DND-41 (cell line): ENCODE results near the gene PTGS1.

Source experiments
- ATAC-seq: fragments of 200-7000 bp; cut with Tn5 transposase; 3 replicates; pipeline ENCODE4 v1.9.1; 2021; ENCODE audit warnings: low read depth; ENCODE audit not compliant: insufficient read depth
- DNase-seq: peaks from one replicate; pipeline ENCODE4 v3.0.0-alpha.2; 2020
- H2AFZ ChIP-seq: 2 replicates; pipeline ENCODE4 v1.6.0; 2012; ENCODE audit warnings: low read depth, low read length
- H3K27ac ChIP-seq: 2 replicates; pipeline ENCODE4 v1.5.1; 2012; ENCODE audit warnings: low read length, inconsistent platforms
- H3K27me3 ChIP-seq: fragments of 200-600 bp; sonication (generic); 2 replicates; pipeline ENCODE4 v1.6.0; 2012; ENCODE audit warnings: low read length, mild to moderate bottlenecking, inconsistent platforms; ENCODE audit not compliant: insufficient read depth, poor library complexity
- H3K36me3 ChIP-seq: 2 replicates; pipeline ENCODE4 v1.5.1; 2012; ENCODE audit warnings: low read length, inconsistent platforms; ENCODE audit not compliant: insufficient read depth
- H3K4me1 ChIP-seq: 2 replicates; pipeline ENCODE4 v1.5.1; 2012; ENCODE audit warnings: mild to moderate bottlenecking, low read length; ENCODE audit not compliant: insufficient read depth
- H3K4me2 ChIP-seq: 2 replicates; pipeline ENCODE4 v1.6.0; 2012; ENCODE audit warnings: mild to moderate bottlenecking, moderate library complexity, low read length, inconsistent platforms; ENCODE audit not compliant: insufficient read depth
- H3K4me3 ChIP-seq, 2 experiments: fragments of 200-600 bp in 1 of 2; shearing (Covaris generic) in 1 of 2; 2 replicates each; pipeline ENCODE4 v1.5.1; 2012 to 2016; ENCODE audit warnings: inconsistent platforms in 2 of 2, low read length in 2 of 2, mild to moderate bottlenecking in 2 of 2, low read depth in 1 of 2, moderate library complexity in 1 of 2
- H3K79me2 ChIP-seq: 2 replicates; pipeline ENCODE4 v1.6.0; 2012; ENCODE audit warnings: low read length, inconsistent platforms; ENCODE audit not compliant: insufficient read depth
- H3K9ac ChIP-seq: 2 replicates; pipeline ENCODE4 v1.6.0; 2012; ENCODE audit warnings: low read depth, mild to moderate bottlenecking, inconsistent platforms, low read length, moderate library complexity
- H3K9me3 ChIP-seq: 2 replicates; pipeline ENCODE4 v1.5.1; 2012; ENCODE audit warnings: low read length, moderate library complexity, mild to moderate bottlenecking, inconsistent platforms; ENCODE audit not compliant: insufficient read depth, severe bottlenecking
- H4K20me1 ChIP-seq: 2 replicates; pipeline ENCODE4 v1.6.0; 2012; ENCODE audit warnings: low read length; ENCODE audit not compliant: insufficient read depth
- EZH2 ChIP-seq: IDR thresholded peaks from 3 replicates; pipeline ENCODE4 v1.6.1; 2012; ENCODE audit warnings: borderline replicate concordance, low read depth, mild to moderate bottlenecking, moderate library complexity, low read length, inconsistent platforms; ENCODE audit not compliant: severe bottlenecking
- TF ChIP-seq, protein P1 (sequence below): IDR thresholded peaks from 2 replicates; pipeline ENCODE4 v1.5.1; 2012; ENCODE audit warnings: borderline replicate concordance, low read length, moderate library complexity, mild to moderate bottlenecking; ENCODE audit not compliant: poor library complexity, severe bottlenecking; ENCODE audit errors: extremely low read depth

The PTGS1 gene

DNA sequence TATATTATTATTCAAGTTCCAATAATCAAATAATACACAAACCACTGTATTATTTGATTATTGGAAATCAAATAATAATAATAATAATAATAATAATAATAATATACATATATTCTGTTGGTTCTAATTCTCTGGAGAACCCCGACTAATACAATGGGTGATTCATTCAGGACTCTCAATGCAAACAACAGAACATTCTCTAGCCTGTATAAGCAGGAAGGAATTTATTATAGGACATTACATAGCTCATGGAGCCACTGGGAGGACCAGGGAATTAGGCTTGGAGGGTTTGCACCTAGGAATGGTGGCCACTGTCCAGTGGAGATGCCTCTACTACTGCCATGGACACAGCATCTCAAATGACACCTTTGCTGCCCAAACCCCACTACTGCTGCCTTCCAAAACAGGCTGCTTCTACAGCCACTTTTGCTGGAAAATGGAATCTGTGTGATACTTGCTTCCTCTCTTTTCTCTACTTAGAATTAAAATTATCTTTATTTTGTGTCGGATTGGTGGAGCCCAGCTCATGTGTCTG is 25.9 kb downstream of the PTGS1 start:
- ATAC-seq (no peak), DNase-seq (no peak)
- no peaks in the 10 kb centered on the region for H3K36me3 ChIP-seq

DNA sequence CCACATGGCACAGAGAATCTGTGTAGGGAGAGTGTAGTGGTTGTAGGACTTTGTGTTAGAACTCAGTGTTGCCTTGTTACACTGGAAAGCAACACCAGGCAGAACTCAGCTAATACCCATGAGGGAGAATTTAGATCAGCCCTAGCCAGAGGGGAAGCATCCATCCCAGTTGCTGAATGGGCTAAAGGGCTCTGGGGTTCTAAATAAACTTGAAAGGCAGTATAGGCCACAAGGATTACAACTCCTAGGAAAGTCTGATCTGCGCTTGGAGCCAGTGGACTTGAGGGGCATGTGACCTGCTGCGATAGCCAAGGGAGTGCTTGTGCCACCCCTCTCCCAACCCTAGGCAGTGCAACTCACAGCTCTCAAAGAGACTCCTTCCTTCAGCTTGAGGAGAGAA is 26.9 kb downstream of the PTGS1 start:
- TF ChIP-seq, protein P1, sequence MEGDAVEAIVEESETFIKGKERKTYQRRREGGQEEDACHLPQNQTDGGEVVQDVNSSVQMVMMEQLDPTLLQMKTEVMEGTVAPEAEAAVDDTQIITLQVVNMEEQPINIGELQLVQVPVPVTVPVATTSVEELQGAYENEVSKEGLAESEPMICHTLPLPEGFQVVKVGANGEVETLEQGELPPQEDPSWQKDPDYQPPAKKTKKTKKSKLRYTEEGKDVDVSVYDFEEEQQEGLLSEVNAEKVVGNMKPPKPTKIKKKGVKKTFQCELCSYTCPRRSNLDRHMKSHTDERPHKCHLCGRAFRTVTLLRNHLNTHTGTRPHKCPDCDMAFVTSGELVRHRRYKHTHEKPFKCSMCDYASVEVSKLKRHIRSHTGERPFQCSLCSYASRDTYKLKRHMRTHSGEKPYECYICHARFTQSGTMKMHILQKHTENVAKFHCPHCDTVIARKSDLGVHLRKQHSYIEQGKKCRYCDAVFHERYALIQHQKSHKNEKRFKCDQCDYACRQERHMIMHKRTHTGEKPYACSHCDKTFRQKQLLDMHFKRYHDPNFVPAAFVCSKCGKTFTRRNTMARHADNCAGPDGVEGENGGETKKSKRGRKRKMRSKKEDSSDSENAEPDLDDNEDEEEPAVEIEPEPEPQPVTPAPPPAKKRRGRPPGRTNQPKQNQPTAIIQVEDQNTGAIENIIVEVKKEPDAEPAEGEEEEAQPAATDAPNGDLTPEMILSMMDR, result no peak
- TF ChIP-seq EZH2, result no peak
- H3K27ac ChIP-seq, result no peak overlapping the region
- DNase-seq, result no peak

More for the DNA sequence above, 25.9 kb downstream of the PTGS1 start:
- H3K9ac ChIP-seq, result no peak overlapping the region
- H3K27ac ChIP-seq, result no peak overlapping the region
- no peaks in the 10 kb centered on the region for H3K79me2 ChIP-seq
- no peak overlapping the region for H3K4me2 ChIP-seq
- no peak overlapping the region for H3K4me3 ChIP-seq
- H4K20me1 ChIP-seq, result no peaks in the 10 kb centered on the region
- H2AFZ ChIP-seq, result no peak overlapping the region
- TF ChIP-seq EZH2, result no peak
- TF ChIP-seq, protein P1, result no peak
- H3K9me3 ChIP-seq, result no peaks in the 10 kb centered on the region
- peaks cover 13% of the 10 kb centered on the region for H3K27me3 ChIP-seq
- no peaks in the 10 kb centered on the region for H3K4me1 ChIP-seq

DNA sequence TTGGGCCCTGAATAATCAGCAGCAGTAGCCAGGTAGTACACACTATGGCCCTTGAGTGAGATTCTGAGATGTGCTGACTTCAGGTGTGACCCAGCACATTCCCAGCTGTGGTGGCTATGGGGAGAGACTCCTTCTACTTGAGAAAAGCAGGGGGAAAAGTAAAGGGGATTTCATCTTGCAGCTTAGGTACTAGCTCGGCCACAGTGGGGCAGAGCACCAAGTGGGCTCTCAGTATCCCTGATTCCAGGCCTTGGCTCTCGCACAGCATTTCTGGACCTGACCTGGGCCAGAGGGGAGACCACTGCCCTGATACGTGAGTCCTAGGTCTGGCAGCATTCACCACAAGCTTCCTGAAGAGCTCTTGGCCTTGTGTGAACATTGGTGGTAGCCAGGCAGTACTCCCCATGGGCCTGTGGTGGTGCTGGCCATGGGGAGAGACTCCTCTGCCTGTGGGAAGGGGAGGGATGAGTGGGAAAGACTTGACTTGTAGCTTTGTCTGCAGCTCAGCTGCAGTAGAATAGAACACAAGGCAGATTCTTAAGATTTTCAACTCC is 27.6 kb downstream of the PTGS1 start:
- DNase-seq (no peak), ATAC-seq (no peak)
- no peak overlapping the region for H3K4me3 ChIP-seq
- no peaks in the 10 kb centered on the region for H3K4me1 ChIP-seq
- no peaks in the 10 kb centered on the region for H4K20me1 ChIP-seq
- H2AFZ ChIP-seq, result no peak overlapping the region
- no peak overlapping the region for H3K27ac ChIP-seq
- no peak for TF ChIP-seq EZH2
- TF ChIP-seq, protein P1, result no peak
- H3K9me3 ChIP-seq, result no peaks in the 10 kb centered on the region
- no peak overlapping the region for H3K9ac ChIP-seq
- H3K4me2 ChIP-seq, result no peak overlapping the region
- no peaks in the 10 kb centered on the region for H3K79me2 ChIP-seq
- peaks cover 13% of the 10 kb centered on the region for H3K27me3 ChIP-seq
- no peaks in the 10 kb centered on the region for H3K36me3 ChIP-seq

More for the DNA sequence above, 26.9 kb downstream of the PTGS1 start:
- Histone ChIP-seq H4K20me1 (no peaks in the 10 kb centered on the region), H3K36me3 (no peaks in the 10 kb centered on the region), H2AFZ (no peak overlapping the region), H3K27me3 (peaks cover 13% of the 10 kb centered on the region), H3K9ac (no peak overlapping the region), H3K4me2 (no peak overlapping the region), H3K9me3 (no peaks in the 10 kb centered on the region), H3K79me2 (no peaks in the 10 kb centered on the region), H3K4me1 (no peaks in the 10 kb centered on the region), H3K4me3 (no peak overlapping the region)
- no peak for ATAC-seq

DNA sequence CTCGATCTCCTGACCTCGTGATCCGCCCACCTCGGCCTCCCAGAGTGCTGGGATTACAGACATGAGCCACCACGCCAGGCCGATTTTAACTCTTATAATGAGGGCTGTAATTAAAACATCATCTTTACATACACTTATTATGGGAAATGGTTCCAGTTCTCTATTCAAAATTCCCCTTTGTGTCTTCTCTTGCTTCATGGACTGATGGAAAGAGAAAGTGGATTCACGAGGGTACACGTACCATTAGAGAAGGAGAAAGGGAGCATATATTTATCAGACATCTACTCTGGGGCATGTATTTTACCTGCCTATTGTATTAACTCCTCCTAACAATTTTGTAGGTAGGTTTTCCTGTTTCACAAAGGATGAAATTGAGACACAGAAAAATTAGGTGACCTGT is 31.1 kb downstream of the PTGS1 start:
- no peak overlapping the region for H3K27ac ChIP-seq
- TF ChIP-seq, protein P1, result no peak
- TF ChIP-seq EZH2, result no peak

More for the DNA sequence above, 31.1 kb downstream of the PTGS1 start:
- no peaks in the 10 kb centered on the region for H3K79me2 ChIP-seq
- DNase-seq (no peak), ATAC-seq (no peak)
- H3K4me3 ChIP-seq, result no peak overlapping the region
- no peaks in the 10 kb centered on the region for H3K4me1 ChIP-seq
- no peaks in the 10 kb centered on the region for H4K20me1 ChIP-seq
- H3K36me3 ChIP-seq, result no peaks in the 10 kb centered on the region
- no peak overlapping the region for H3K9ac ChIP-seq
- H3K27me3 ChIP-seq, result peaks cover 8% of the 10 kb centered on the region
- no peaks in the 10 kb centered on the region for H3K9me3 ChIP-seq
- H2AFZ ChIP-seq, result no peak overlapping the region
- no peak overlapping the region for H3K4me2 ChIP-seq
